ENCODE data around the gene TANK. TPM values are rescaled to one million over a fixed set of nuclear protein-coding genes. Genes with fewer than 3 reads are reported as not detected.

The TANK gene
- total RNA-seq, 2 donors from 2014 or later, result 28.5 to 40.2 TPM

DNA sequence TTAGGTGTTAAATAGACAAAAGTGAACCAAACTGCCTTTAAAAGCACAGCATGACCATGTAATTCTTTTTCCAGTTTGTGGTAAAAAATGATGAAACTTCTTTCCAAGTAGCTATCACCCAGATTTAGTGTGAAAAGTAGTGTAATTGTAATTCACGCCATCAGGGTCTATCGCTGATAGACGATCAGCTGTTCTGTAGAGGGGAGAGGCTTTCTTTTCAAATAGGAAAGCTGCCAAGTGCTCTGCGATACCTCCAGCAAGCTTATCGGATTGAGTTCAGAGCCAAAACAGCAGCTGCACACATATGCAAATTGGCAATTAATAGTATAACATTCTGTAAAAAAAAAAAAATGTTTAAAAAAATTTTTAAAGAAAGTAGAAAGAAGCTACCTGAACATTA, 86.1 kb downstream of the TANK start:
- Histone ChIP-seq H3K4me1 (peaks cover 8% of the 10 kb centered on the region), H3K27me3 (no peaks in the 10 kb centered on the region), H3K9me3 (no peaks in the 10 kb centered on the region), H3K4me3 (no peak overlapping the region), H3K27ac (no peak overlapping the region), H3K36me3 (replicated peaks in 1 of 2; ENCODE audit: insufficient read depth in 1 of 2, low read depth in 2 of 2) (no peaks in the 10 kb centered on the region)
- WGBS, 2 donors, result 26 to 28% methylated on average over 5 of the region's 5 CpGs
- peak in 1 of 4 donors; percentile 24 for DNase-seq
- intact Hi-C loops (cut with DNase I), result no loop called here
- no peak for ATAC-seq
- TF ChIP-seq, protein P1, sequence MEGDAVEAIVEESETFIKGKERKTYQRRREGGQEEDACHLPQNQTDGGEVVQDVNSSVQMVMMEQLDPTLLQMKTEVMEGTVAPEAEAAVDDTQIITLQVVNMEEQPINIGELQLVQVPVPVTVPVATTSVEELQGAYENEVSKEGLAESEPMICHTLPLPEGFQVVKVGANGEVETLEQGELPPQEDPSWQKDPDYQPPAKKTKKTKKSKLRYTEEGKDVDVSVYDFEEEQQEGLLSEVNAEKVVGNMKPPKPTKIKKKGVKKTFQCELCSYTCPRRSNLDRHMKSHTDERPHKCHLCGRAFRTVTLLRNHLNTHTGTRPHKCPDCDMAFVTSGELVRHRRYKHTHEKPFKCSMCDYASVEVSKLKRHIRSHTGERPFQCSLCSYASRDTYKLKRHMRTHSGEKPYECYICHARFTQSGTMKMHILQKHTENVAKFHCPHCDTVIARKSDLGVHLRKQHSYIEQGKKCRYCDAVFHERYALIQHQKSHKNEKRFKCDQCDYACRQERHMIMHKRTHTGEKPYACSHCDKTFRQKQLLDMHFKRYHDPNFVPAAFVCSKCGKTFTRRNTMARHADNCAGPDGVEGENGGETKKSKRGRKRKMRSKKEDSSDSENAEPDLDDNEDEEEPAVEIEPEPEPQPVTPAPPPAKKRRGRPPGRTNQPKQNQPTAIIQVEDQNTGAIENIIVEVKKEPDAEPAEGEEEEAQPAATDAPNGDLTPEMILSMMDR (IDR thresholded peaks at IDR 0.05), result no peak
- no peak for TF ChIP-seq POLR2A (IDR thresholded peaks at IDR 0.05)

DNA sequence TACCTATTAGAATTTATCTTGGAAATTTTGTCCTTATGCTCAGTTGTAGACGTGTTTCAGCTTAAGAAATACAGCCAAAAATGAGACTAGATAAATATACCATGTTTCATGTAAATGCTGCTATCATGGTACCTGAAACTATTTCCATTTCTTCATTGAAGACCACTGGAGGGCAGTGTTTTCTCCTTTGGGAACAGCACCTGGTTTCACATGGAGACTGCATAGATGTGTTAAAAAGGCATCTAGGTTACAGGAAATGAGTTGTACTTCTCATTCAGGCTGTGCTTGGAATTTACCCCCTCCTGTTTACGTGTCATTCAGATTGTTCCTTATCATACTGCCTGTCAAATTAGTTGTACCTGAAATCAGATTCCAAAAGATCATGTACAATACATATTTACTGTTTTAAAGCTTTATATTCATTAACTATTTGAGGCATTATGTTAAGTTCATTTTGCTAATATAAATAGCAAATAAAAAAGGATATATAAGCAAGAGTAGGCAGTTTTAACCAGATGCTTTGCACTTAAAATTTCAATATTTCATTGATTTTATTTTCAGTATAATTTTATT, 90.7 kb downstream of the TANK start:
- no peak for TF ChIP-seq POLR2A (IDR thresholded peaks at IDR 0.05)
- TF ChIP-seq, protein P1 (IDR thresholded peaks at IDR 0.05), result peak; percentile 26 to 73 (median 60)
- DNase-seq (peak in 3 of 4 donors; percentile 22 to 54 (median 28)), ATAC-seq (peak; percentile 89)
- no peak overlapping the region for H3K4me3 ChIP-seq
- peaks cover 3% of the 10 kb centered on the region for H3K4me1 ChIP-seq
- whole genome bisulfite sequencing, 2 donors, result 9 to 20% methylated on average over 2 of the region's 2 CpGs
- intact Hi-C loops (cut with DNase I), result no loop called here
- H3K27me3 ChIP-seq, result no peaks in the 10 kb centered on the region
- H3K27ac ChIP-seq, result no peak overlapping the region
- H3K36me3 ChIP-seq (replicated peaks in 1 of 2; ENCODE audit: insufficient read depth in 1 of 2, low read depth in 2 of 2), result no peaks in the 10 kb centered on the region
- H3K9me3 ChIP-seq, result no peaks in the 10 kb centered on the region

DNA sequence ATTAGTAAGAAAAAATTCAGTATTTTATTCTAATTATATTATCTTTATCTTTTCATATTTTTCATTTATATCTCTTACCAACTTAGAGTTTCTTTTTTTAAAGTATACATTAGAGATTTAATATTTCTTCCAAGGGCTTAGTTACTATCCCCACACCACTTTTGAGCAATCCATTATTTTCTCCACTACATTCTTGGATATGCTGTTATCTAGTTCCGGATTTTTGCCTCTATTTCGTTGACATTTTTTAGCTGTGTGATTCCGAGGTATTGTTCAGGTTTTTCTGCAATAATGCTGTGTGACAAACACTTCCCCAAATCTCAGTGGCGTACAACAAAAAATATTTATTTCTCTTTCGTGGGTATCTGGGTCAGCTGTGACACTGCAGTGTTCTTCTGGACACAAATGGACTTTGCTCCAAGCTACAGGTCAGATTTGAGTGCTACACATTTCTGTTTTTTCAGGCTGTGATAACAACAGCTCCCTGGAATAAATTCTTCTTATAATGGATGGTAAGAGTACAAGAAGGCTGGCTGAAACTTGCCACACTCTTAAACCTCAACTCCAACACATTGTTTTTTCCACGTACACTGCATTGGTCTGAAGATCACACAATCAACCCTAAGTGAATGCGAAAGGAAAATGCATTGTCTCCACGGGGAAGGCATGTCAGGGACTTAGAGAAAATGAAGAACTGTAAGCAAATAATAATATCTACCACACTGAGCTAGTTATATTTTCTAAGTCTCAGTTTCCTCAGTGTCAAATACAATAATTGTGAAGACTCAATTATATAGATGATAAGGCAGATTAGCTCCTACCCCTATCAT, 97.1 kb downstream of the TANK start:
- 45 to 58% methylated on average over 8 of the region's 8 CpGs for WGBS, 2 donors
- no peaks in the 10 kb centered on the region for H3K27me3 ChIP-seq
- TF ChIP-seq, protein P1 (IDR thresholded peaks at IDR 0.05), result no peak
- TF ChIP-seq POLR2A (IDR thresholded peaks at IDR 0.05), result no peak
- no peaks in the 10 kb centered on the region for H3K36me3 ChIP-seq (replicated peaks in 1 of 2; ENCODE audit: insufficient read depth in 1 of 2, low read depth in 2 of 2)
- H3K27ac ChIP-seq, result no peak overlapping the region
- ATAC-seq (no peak), DNase-seq (no peak)
- no peaks in the 10 kb centered on the region for H3K9me3 ChIP-seq
- no peak overlapping the region for H3K4me3 ChIP-seq
- intact Hi-C loops (cut with DNase I), result no loop called here
- no peaks in the 10 kb centered on the region for H3K4me1 ChIP-seq

DNA sequence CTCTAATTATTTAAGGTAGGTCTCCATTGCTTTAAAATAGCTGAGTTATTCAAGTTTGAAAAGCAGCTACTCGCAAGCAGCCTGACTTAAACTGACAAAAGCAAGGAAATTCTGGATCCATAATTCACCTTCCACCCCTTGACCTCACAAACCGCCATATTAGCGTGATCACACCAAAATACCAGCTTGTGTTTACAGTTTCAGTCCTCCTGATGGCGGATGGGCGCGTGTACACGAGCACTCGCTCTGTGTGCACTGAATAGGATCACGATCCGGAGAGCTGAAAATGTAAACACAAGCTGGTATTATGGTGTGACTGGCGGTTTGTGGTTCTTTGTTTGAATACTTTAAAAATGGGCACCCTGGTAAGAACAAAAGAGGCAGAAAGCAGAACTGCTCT, 105.6 kb downstream of the TANK start:
- H3K9me3 ChIP-seq, result no peaks in the 10 kb centered on the region
- intact Hi-C loops (cut with DNase I), result no loop called here
- H3K4me3 ChIP-seq, result no peak overlapping the region
- WGBS, 2 donors, result 87 to 88% methylated on average over 11 of the region's 11 CpGs
- no peak for DNase-seq
- no peak overlapping the region for H3K27ac ChIP-seq
- no peaks in the 10 kb centered on the region for H3K4me1 ChIP-seq
- no peak for ATAC-seq
- TF ChIP-seq POLR2A (IDR thresholded peaks at IDR 0.05), result no peak
- TF ChIP-seq, protein P1 (IDR thresholded peaks at IDR 0.05), result no peak
- H3K27me3 ChIP-seq, result no peaks in the 10 kb centered on the region
- no peaks in the 10 kb centered on the region for H3K36me3 ChIP-seq (replicated peaks in 1 of 2; ENCODE audit: insufficient read depth in 1 of 2, low read depth in 2 of 2)

Measured in body of pancreas (tissue), 4 donors.